CD8-positive, alpha-beta memory T cell (primary cell): Measurements from ENCODE around the gene ASB6. TPM values are rescaled to one million over a fixed set of nuclear protein-coding genes. Genes with fewer than 3 reads are reported as not detected.
A peak's percentile ranks its signal among the peaks of the same experiment; 100 is the strongest.
"Not testable (repeated sequence)": the region's sequence is repeated elsewhere in the genome, so short reads cannot be mapped to it uniquely, and the experiment has no call there.

Source experiments
- CTCF ChIA-PET: fragments of 350-600 bp; sonication (Branson Sonifier 250); formaldehyde crosslinking; loops from one replicate; lab custom pipeline; 2021; ENCODE audit warnings: antibody characterized with exemption; lab: Charles Lee
- POLR2A ChIA-PET: fragments of 350-600 bp; sonication (Branson Sonifier 250); formaldehyde crosslinking; loops from one replicate; lab custom pipeline; 2021; ENCODE audit warnings: antibody characterized with exemption; lab: Charles Lee
- DNase-seq, 5 donors: peaks; one replicate each; pipeline versions ENCODE4 v3.0.0 to v3.0.0-alpha.2; 2020 to 2022; ENCODE audit warnings: mixed read lengths in 1 of 5
- H3K27ac ChIP-seq: one replicate; pipeline ENCODE4 v1.7.0; 2013; ENCODE audit warnings: low read depth, mild to moderate bottlenecking, low read length, moderate library complexity
- H3K27me3 ChIP-seq: 2 replicates; pipeline ENCODE4 v1.7.0; 2013; ENCODE audit warnings: low read length, mild to moderate bottlenecking; ENCODE audit not compliant: insufficient read depth, poor library complexity, severe bottlenecking
- H3K36me3 ChIP-seq: 2 replicates; pipeline ENCODE4 v1.7.0; 2013; ENCODE audit warnings: mild to moderate bottlenecking, low read length, moderate library complexity; ENCODE audit not compliant: insufficient read depth
- H3K4me1 ChIP-seq: 2 replicates; pipeline ENCODE4 v1.7.0; 2013; ENCODE audit warnings: mild to moderate bottlenecking, low read length, moderate library complexity; ENCODE audit not compliant: insufficient read depth
- H3K4me3 ChIP-seq: 2 replicates; pipeline ENCODE4 v1.7.0; 2013; ENCODE audit warnings: mild to moderate bottlenecking, low read length
- H3K9me3 ChIP-seq: 2 replicates; pipeline ENCODE4 v1.7.0; 2013; ENCODE audit warnings: mild to moderate bottlenecking, low read length
- H3K27ac Mint-ChIP-seq, 8 donors: one replicate each; pipeline ENCODE4 v1.8.0; 2020 to 2021; ENCODE audit warnings: mixed read lengths in 8 of 8, mild to moderate bottlenecking in 6 of 8, inconsistent platforms in 3 of 8, moderate library complexity in 3 of 8
- H3K27me3 Mint-ChIP-seq, 2 donors: one replicate each; pipeline ENCODE4 v1.8.0; 2020 to 2021; ENCODE audit warnings: mixed read lengths in 2 of 2, mild to moderate bottlenecking in 1 of 2, moderate library complexity in 1 of 2
- H3K36me3 Mint-ChIP-seq, 3 donors: one replicate each; pipeline ENCODE4 v1.8.0; 2020 to 2021; ENCODE audit warnings: mixed read lengths in 3 of 3, inconsistent platforms in 1 of 3, mild to moderate bottlenecking in 1 of 3
- H3K4me1 Mint-ChIP-seq, 3 donors: one replicate each; pipeline ENCODE4 v1.8.0; 2020 to 2021; ENCODE audit warnings: mixed read lengths in 3 of 3, inconsistent platforms in 1 of 3, mild to moderate bottlenecking in 1 of 3
- H3K4me3 Mint-ChIP-seq, 7 donors: one replicate each; pipeline ENCODE4 v1.8.0; 2020 to 2021; ENCODE audit warnings: mixed read lengths in 7 of 7, mild to moderate bottlenecking in 6 of 7, moderate library complexity in 4 of 7, inconsistent platforms in 2 of 7
- H3K9me3 Mint-ChIP-seq, 5 donors: one replicate each; pipeline ENCODE4 v1.8.0; 2020 to 2022; ENCODE audit warnings: mixed read lengths in 5 of 5, mild to moderate bottlenecking in 3 of 5, moderate library complexity in 2 of 5, inconsistent platforms in 1 of 5
- polyA plus RNA-seq: library from polyadenylated mRNA; unstranded; fragments of 300-500 nt; fragmentation: Illumina TruSeq; gene quantifications from one replicate; pipeline ENCODE4 v1.2.3, GENCODE V29; 2021
- total RNA-seq, 2 experiments: library from RNA; stranded (reverse); gene quantifications; one replicate each; pipeline ENCODE4 v1.2.3, GENCODE V29; 2021

The ASB6 gene
- total and polyA plus RNA-seq, 3 experiments from 2014 or later = 28.0 to 31.0 (median 28.3) TPM

DNA sequence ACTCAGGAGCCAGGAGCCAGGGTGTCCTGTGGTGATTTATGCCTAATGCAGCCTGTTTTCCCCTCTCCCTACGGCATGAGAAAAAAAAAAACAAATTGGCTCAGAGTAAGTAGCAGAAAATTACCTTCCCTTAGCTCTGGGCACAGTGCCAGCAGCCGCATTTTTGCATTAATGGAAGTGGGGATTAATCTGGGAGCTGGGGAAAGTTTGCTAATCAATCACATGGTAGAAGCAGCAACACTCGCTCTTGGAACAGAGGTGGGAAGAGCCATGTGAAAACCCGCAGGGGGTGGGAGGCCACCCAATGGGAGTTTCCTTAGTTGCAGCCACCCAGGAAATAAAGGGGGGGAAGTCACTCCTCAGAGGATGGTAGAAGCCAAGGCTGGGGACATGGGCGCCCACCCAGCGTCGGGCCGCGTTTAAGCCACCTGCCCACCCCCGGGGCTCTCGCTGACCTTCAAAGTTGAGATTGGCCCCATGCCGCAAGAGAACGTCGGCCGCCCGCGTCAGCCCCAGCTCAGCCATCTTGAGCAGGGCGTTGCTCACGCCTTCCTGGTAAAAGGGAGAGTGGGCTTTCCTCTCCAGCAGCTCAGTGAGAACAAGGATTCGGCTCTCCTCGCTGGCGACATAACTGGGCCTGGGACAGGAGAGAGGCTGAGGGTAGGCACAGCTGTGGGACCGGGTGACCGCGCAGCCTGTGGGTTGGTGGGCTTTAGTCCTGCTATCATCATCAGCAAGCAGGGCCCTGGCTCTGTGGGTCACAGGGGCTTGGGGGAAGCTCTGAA, 1.7 kb downstream of the ASB6 start:
- peak overlapping the region in 6 of 8 donors; percentile 78 to 96 (median 88) for H3K27ac Mint-ChIP-seq
- POLR2A ChIA-PET = no interaction called here
- peak overlapping the region; percentile 95 for H3K4me3 ChIP-seq
- H3K4me1 ChIP-seq = peaks cover 15% of the 10 kb centered on the region
- no peak for DNase-seq
- peak overlapping the region; percentile 90 for H3K27ac ChIP-seq
- CTCF ChIA-PET = interaction anchor here (1.2 to 8.8 kb wide), 5 partner anchors 13 to 509 kb away, joined by 3 to 75 read pairs (median 5); partner anchors contain the start of gene NTMT1
- H3K27me3 Mint-ChIP-seq = peaks cover 0 to 3% of the 10 kb centered on the region in 2 donors
- H3K4me1 Mint-ChIP-seq = peaks cover 15 to 34% (median 24%) of the 10 kb centered on the region in 3 donors
- no peaks in the 10 kb centered on the region for H3K9me3 Mint-ChIP-seq
- peaks cover 29% of the 10 kb centered on the region for H3K36me3 ChIP-seq
- H3K9me3 ChIP-seq = no peaks in the 10 kb centered on the region
- peaks cover 0 to 43% (median 0%) of the 10 kb centered on the region in 3 donors for H3K36me3 Mint-ChIP-seq
- H3K27me3 ChIP-seq = no peaks in the 10 kb centered on the region
- H3K4me3 Mint-ChIP-seq = peak overlapping the region; percentile 79 to 91 (median 84)

DNA sequence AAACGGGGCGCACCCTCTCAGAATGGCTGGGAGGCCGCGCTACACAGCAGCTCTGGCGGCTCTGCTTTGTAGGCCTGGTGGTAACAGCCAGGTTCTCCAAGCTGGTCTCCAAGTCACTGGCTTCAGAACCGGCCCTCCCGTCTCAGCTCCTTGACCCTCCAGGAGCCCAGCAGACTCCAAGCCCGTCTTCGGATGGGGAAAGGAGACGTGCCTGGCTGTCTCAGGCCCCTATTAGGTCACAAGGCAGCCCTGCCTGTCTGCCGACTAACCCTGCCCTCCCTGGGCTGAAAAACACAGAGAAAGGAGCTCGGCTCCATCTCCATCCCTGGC, 2.2 kb downstream of the ASB6 start:
- Mint-ChIP-seq H3K27ac (peak overlapping the region in 4 of 8 donors; percentile 17 to 85 (median 76)), H3K27me3 (peaks cover 0 to 3% of the 10 kb centered on the region in 2 donors), H3K4me1 (peaks cover 15 to 34% (median 24%) of the 10 kb centered on the region in 3 donors), H3K36me3 (peaks cover 0 to 49% (median 0%) of the 10 kb centered on the region in 3 donors), H3K4me3 (peak overlapping the region; percentile 43 to 91 (median 81)), H3K9me3 (no peaks in the 10 kb centered on the region)
- POLR2A ChIA-PET = no interaction called here
- Histone ChIP-seq H3K9me3 (no peaks in the 10 kb centered on the region), H3K27me3 (no peaks in the 10 kb centered on the region), H3K4me1 (peaks cover 15% of the 10 kb centered on the region), H3K36me3 (peaks cover 35% of the 10 kb centered on the region), H3K27ac (no peak overlapping the region), H3K4me3 (no peak overlapping the region)
- CTCF ChIA-PET = interaction anchor here (0.7 to 8.8 kb wide), 4 partner anchors 13 to 509 kb away, joined by 4 to 75 read pairs (median 7); partner anchors contain the start of gene NTMT1
- no peak for DNase-seq

GRCh38 chr9:129639034-129639630, 2.8 kb downstream of the ASB6 start:
- Mint-ChIP-seq H3K27ac (peak overlapping the region in 2 of 8 donors; percentile 56 to 85), H3K4me3 (no peak overlapping the region), H3K36me3 (peaks cover 0 to 52% (median 0%) of the 10 kb centered on the region in 3 donors), H3K27me3 (peaks cover 0 to 3% of the 10 kb centered on the region in 2 donors), H3K4me1 (peaks cover 15 to 34% (median 24%) of the 10 kb centered on the region in 3 donors), H3K9me3 (no peaks in the 10 kb centered on the region)
- DNase-seq = no peak
- H3K4me3 ChIP-seq = no peak overlapping the region
- H3K27me3 ChIP-seq = no peaks in the 10 kb centered on the region
- ChIA-PET CTCF (interaction anchor here (0.7 to 8.8 kb wide), 4 partner anchors 12 to 508 kb away, joined by 4 to 75 read pairs (median 7); partner anchors contain the start of gene NTMT1), POLR2A (interaction anchor here (1.6 kb wide), 1 partner anchor 12 kb away, joined by 3 read pairs; no protein-coding TSS in a partner anchor)
- H3K27ac ChIP-seq = no peak overlapping the region
- H3K9me3 ChIP-seq = no peaks in the 10 kb centered on the region
- H3K4me1 ChIP-seq = peaks cover 15% of the 10 kb centered on the region
- peaks cover 39% of the 10 kb centered on the region for H3K36me3 ChIP-seq

- peaks cover 45% of the 10 kb centered on the region for H3K36me3 ChIP-seq
- no peak overlapping the region for H3K4me3 ChIP-seq
- Mint-ChIP-seq H3K9me3 (peaks cover 0 to 2% (median 0%) of the 10 kb centered on the region in 5 donors), H3K27ac (peak overlapping the region in 6 of 8 donors; percentile 5 to 79 (median 72)), H3K4me1 (peaks cover 15 to 34% (median 24%) of the 10 kb centered on the region in 3 donors), H3K36me3 (peaks cover 0 to 65% (median 0%) of the 10 kb centered on the region in 3 donors), H3K4me3 (peak overlapping the region in 4 of 7 donors; percentile 59 to 72 (median 66)), H3K27me3 (peaks cover 0 to 3% of the 10 kb centered on the region in 2 donors)
- CTCF ChIA-PET = interaction anchor here (8.8 kb wide), 1 partner anchor 11 kb away, joined by 75 read pairs; the partner anchor contains the start of gene NTMT1
- H3K4me1 ChIP-seq = peaks cover 15% of the 10 kb centered on the region
- H3K9me3 ChIP-seq = no peaks in the 10 kb centered on the region
- no peak for DNase-seq
- no peaks in the 10 kb centered on the region for H3K27me3 ChIP-seq
- POLR2A ChIA-PET = interaction anchor here (0.6 to 1.6 kb wide), 3 partner anchors 11 to 499 kb away, joined by 3 to 5 read pairs (median 3); no protein-coding TSS in a partner anchor
- H3K27ac ChIP-seq = no peak overlapping the region
Measured at GRCh38 chr9:129637673-129638439, 4.1 kb downstream of the ASB6 start.

- Histone ChIP-seq H3K27me3 (no peaks in the 10 kb centered on the region), H3K27ac (no peak overlapping the region), H3K4me1 (peaks cover 15% of the 10 kb centered on the region), H3K36me3 (peaks cover 50% of the 10 kb centered on the region), H3K4me3 (no peak overlapping the region), H3K9me3 (no peaks in the 10 kb centered on the region)
- Mint-ChIP-seq H3K27ac (peak overlapping the region in 3 of 8 donors; percentile 38 to 78 (median 55)), H3K27me3 (no peaks in the 10 kb centered on the region), H3K4me1 (peaks cover 18 to 37% (median 24%) of the 10 kb centered on the region in 3 donors), H3K36me3 (peaks cover 0 to 69% (median 0%) of the 10 kb centered on the region in 3 donors), H3K4me3 (no peak overlapping the region), H3K9me3 (peaks cover 0 to 2% (median 0%) of the 10 kb centered on the region in 5 donors)
- POLR2A ChIA-PET = no interaction called here
- CTCF ChIA-PET = interaction anchor here (8.8 kb wide), 1 partner anchor 10 kb away, joined by 75 read pairs; the partner anchor contains the start of gene NTMT1
- DNase-seq = no peak
Measured at GRCh38 chr9:129637102-129637501, 4.8 kb downstream of the ASB6 start.

- Mint-ChIP-seq H3K4me1 (peaks cover 21 to 39% (median 29%) of the 10 kb centered on the region in 3 donors), H3K27ac (peak overlapping the region in 2 of 8 donors; percentile 19 to 21), H3K36me3 (peaks cover 0 to 75% (median 0%) of the 10 kb centered on the region in 3 donors)
- H3K27me3 ChIP-seq, H3K9me3 Mint-ChIP-seq, H3K9me3 ChIP-seq, H3K27ac ChIP-seq, POLR2A ChIA-PET, DNase-seq, H3K4me3 ChIP-seq, H3K27me3 Mint-ChIP-seq, H3K4me3 Mint-ChIP-seq: not testable (repeated sequence)
- Histone ChIP-seq H3K36me3 (peaks cover 50% of the 10 kb centered on the region), H3K4me1 (peaks cover 15% of the 10 kb centered on the region)
- CTCF ChIA-PET = interaction anchor here (1.6 to 8.8 kb wide), 2 partner anchors 10 to 16 kb away, joined by 4 to 75 read pairs; partner anchors contain the start of genes C9orf50 and NTMT1
Measured at GRCh38 chr9:129636343-129636742, 5.6 kb downstream of the ASB6 start.
